ENCODE data around the gene SPRED2.

Gene SPRED2

DNA sequence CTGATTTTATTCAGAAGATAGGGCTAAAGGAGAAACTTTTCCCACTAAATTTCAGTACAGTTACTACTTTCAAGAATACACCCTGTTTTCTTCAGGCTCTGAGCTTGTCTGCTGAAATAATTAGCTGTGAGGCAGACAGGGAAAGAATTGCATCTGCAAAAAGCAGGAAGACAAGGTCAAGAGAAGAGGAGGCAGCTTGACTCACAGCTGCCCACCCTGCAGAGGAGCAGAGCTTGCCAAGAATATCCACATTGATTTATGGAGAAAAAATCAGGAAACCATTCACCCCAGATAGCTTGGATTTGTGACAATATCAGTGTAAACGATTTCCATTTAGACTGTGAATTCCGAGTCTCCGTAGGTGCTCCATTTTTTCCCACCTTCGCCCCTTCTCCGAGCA, 155.8 kb downstream of the SPRED2 start:
- no peak for DNase-seq (ENCODE audit: low spot score)

DNA sequence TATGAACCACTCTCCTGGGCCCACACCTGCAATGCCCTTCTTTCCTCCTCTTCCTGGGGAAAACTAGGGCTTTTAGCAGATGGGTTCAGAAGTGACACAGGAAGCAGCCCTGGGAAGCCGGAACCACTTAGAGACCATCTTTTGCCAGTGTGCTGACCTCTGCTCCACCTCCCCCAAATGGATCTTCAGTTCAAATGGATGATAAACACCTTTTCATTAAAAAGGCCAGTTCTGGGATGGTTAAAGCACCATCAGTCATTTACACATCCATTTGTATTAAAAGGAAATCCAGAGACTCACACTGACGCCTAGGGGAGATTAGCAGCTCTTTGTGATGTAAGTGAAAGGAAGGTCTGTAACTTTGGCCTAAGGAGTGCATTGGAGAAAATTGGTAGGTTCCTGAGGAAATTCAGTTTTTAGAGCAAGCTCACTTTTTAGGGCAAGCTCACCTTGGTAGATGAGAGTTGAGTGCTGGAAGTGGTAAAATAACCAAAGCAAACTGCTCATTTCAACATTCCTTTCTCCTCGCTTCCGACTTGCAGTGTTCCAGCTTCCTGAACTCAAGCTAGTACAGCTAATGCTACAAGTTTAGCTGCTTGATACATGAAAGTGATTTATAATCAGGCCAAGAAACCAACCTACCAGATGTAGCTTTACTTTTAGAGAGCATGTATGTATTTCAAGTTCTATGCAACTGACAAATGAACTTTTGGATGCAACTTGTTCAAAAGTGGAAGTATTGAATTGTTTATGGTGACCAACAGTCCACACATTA, 157.1 kb downstream of the SPRED2 start:
- no peak for DNase-seq (ENCODE audit: low spot score)

DNA sequence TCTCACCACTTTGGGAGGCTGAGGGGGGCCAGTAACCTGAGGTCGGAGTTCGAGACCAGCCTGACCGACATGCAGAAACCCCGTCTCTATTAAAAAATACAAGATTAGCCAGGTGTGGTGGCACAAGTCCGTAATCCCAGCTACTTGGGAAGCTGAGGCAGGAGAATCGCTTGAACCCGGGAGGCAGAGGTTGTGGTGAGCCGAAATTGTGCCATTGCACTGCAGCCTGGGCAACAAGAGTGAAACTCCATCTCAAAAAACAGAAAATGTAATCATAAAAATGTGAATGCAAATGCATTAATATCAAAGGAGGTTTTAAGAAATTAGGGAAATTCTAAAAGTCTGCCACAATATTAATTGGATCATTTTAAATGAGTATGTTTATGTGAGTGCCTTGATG, 159.1 kb downstream of the SPRED2 start:
- DNase-seq (ENCODE audit: low spot score) = no peak

DNA sequence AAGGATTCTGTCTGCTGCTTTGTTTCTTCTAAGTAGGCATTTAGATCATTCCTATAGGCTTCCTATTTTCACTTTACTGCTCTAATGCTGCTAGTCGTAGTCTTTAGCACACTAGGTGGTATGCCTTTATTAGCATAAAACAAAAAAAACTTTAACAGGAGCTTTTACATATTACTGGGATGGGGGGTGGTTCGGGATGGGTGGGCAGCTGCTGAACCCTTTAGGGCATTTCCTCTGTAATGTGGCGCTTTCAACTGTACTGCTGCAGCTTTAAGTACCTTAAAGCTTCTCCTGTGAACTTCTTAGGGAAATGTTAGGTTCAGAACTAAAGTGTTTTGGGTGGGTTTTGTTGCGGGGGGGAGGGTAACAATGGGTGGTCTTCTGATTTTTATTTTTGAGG, 163.4 kb downstream of the SPRED2 start:
- DNase-seq (ENCODE audit: low spot score) = no peak

DNA sequence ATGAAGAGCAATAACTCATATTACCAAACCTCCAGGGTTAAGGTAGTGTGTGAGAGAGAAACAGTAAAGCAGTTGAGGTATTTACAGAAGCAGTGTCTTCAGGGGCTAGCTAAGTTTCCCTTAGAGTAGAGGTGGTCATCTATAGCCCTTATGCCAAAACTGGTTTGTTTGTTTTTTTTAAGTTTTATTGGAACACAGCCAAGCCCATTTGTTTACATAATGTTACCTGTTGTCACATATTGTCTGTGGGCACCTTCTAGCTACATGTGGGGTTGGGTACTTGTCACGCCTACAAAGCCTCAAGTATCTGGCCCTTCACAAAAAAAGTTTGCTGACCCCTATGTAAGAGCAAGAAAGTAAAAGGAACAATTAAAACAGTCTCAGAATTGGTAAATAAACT, 165.4 kb downstream of the SPRED2 start:
- no peak for DNase-seq (ENCODE audit: low spot score)

DNA sequence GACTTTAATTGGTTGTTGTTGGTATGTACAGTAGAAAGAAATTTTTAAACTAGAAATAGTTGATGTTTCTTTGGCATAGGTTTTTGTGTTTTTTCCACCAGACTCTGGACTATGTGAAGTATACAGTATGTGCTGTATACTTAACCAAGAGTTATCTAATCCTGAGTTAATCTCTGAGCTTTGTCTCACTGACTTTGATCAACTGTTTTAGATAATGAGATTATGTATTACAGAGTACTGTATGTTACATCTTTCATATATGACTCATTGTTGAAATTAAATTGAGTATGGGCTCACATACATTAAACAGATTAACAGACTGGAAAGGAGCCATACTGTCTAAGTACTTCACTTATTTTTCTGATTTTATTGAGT, 166.7 kb downstream of the SPRED2 start:
- no peak for DNase-seq (ENCODE audit: low spot score)

DNA sequence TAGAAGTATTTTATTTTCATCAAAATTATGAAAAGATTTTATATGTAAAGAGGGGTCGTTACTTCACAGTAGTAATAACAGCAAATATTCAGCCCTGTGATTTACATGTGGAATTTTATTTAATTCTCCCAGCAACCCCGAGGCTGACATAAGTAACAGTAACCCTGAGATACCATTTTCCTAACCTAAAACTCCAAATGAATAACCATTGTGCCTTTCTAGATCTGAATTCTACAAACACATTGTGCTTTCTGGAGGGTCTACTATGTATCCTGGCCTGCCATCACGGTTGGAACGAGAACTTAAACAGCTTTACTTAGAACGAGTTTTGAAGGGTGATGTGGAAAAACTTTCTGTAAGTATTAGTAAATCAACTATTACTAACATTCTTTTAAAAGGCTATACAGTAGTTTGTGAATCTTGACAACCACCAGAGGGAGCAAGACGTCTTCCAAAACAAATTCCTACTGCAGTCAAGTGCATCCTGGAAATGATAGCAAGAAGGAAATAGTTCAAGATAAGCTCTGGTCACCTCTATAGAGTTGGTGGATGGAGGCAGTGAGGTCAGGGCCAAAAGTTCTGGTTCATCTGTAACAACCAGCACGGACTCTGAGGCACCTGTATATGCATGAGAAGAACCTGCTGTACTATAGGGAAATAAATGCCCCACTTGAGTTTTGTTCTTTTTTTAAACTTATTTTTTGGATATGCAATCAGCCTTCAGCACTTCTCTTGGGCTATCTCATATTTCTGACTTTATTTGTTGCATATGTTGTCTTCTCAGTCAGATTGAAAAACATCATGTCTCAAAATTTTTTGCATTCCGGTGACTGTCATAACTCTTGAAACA, 167.4 kb downstream of the SPRED2 start:
- DNase-seq (ENCODE audit: low spot score) = peak; percentile 16

DNA sequence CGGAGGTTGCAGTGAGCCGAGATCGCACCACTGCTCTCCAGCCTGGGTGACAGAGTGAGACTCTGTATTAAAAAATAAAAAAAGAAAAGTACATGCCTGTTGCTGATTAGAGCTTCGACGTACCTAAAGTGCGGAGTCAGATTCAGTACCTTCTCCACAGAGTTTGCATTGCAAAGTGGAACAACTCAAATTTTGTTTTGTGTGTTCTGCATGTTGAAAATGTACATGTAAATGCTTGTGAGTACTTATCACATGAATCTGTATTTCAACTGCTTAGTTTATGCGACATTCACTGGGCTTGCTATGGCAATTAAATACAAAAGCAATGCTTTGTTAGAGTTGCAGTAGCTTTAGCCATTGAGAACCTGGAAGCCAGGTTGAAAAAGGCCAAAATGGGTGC, 168.4 kb downstream of the SPRED2 start:
- no peak for DNase-seq (ENCODE audit: low spot score)

DNA sequence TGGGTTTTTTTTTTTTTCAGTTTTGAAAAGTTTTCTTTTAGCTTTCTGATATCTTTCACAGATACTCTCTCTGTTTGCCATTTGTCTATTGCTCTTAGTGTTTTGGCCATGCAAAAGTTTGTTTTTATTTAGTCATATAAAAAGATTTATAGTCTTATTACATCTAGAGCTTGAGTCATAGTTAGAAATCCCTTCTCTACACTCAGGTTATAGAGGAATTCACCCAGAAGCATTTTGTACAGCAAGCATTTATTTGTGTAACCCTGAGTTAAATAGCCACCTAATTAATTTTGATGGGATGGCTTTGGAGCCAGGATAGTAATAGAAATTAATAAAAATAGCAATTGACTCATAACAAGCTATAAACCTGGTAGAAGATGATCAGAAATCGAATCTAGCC, 169.1 kb downstream of the SPRED2 start:
- DNase-seq (ENCODE audit: low spot score) = no peak

DNA sequence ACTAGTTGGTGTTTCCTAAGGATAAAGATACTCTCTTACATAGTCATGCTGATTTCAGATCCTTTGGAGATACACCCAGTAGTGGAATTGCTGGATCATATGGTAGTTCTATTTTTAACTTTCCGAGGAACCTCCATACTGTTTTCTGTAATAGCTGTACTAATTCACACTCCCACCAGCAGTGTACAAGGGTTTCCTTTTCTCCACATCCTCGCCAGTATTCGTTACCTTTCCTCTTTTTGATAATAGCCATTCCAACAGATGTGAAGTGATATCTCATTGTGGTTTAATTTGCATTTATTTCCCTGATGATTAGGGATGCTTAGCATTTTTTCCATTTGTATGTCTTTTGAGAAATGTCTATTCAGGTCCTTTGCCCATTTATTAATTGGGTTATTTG, 170.7 kb downstream of the SPRED2 start:
- DNase-seq (ENCODE audit: low spot score) = no peak

Measured in CD4-positive, alpha-beta T cell treated with Interleukin-15 for 4 hours (primary cell).